Thoracic aorta (tissue), 2 donors: ENCODE data around the gene UROS. TPM values are rescaled to one million over a fixed set of nuclear protein-coding genes. Genes with fewer than 3 reads are reported as not detected.

Source experiments
- ATAC-seq: fragments of 150-250 bp; one replicate; pipeline ENCODE4 v1.8.0; 2017; ENCODE audit warnings: low read depth; ENCODE audit not compliant: insufficient number of reproducible peaks, low FRiP score
- DNase-seq: peaks from one replicate; pipeline ENCODE4 v3.0.0-alpha.2; 2020; ENCODE audit warnings: low spot score
- H3K27ac ChIP-seq, 2 donors: fragments of 200-600 bp; sonication (generic); 1 replicate in 1 of 2; 2 replicates in 1 of 2; pipeline ENCODE4 v1.5.1; 2016; ENCODE audit warnings: mild to moderate bottlenecking in 2 of 2, moderate library complexity in 2 of 2
- H3K27me3 ChIP-seq: fragments of 200-600 bp; sonication (generic); replicated peaks from 2 replicates; pipeline ENCODE4 v1.6.0; 2016; ENCODE audit warnings: mild to moderate bottlenecking; ENCODE audit not compliant: insufficient read depth
- H3K36me3 ChIP-seq: fragments of 200-600 bp; sonication (generic); one replicate; pipeline ENCODE4 v1.5.1; 2016
- H3K4me1 ChIP-seq, 2 donors: fragments of 200-600 bp; sonication (generic); 1 replicate in 1 of 2; 2 replicates in 1 of 2; pipeline versions ENCODE4 v1.5.1 to v1.6.0; 2016; ENCODE audit warnings: low read depth in 2 of 2, mild to moderate bottlenecking in 1 of 2; ENCODE audit not compliant: control insufficient read depth in 1 of 2
- H3K4me3 ChIP-seq: fragments of 200-600 bp; sonication (generic); 2 replicates; pipeline ENCODE4 v1.5.1; 2016; ENCODE audit warnings: mild to moderate bottlenecking
- H3K9me3 ChIP-seq: fragments of 200-600 bp; sonication (generic); 2 replicates; pipeline ENCODE4 v1.5.1; 2016
- total RNA-seq, 2 donors: library from RNA; depleted of rRNA; stranded (reverse); fragments of >200 nt; gene quantifications; one replicate each; pipeline versions ENCODE4 v1.1.0 to v1.2.3, GENCODE V29; 2016
- TF ChIP-seq, protein P1 (sequence below): fragments of 200-600 bp; sonication (generic); IDR thresholded peaks from one replicate; pipeline ENCODE4 v1.5.1; 2019; ENCODE audit warnings: antibody characterized with exemption

The UROS gene
- total RNA-seq, 2 donors from 2014 or later = 25.5 to 34.3 TPM

GRCh38 chr10:125828311-125828710 is 5.3 kb upstream of the UROS start:
- H3K36me3 ChIP-seq = peaks cover 18% of the 10 kb centered on the region
- no peak overlapping the region for H3K4me3 ChIP-seq
- no peaks in the 10 kb centered on the region for H3K27me3 ChIP-seq
- H3K4me1 ChIP-seq = peaks cover 9 to 23% of the 10 kb centered on the region in 2 donors
- no peaks in the 10 kb centered on the region for H3K9me3 ChIP-seq
- no peak overlapping the region for H3K27ac ChIP-seq
- ATAC-seq = no peak
- TF ChIP-seq, protein P1, sequence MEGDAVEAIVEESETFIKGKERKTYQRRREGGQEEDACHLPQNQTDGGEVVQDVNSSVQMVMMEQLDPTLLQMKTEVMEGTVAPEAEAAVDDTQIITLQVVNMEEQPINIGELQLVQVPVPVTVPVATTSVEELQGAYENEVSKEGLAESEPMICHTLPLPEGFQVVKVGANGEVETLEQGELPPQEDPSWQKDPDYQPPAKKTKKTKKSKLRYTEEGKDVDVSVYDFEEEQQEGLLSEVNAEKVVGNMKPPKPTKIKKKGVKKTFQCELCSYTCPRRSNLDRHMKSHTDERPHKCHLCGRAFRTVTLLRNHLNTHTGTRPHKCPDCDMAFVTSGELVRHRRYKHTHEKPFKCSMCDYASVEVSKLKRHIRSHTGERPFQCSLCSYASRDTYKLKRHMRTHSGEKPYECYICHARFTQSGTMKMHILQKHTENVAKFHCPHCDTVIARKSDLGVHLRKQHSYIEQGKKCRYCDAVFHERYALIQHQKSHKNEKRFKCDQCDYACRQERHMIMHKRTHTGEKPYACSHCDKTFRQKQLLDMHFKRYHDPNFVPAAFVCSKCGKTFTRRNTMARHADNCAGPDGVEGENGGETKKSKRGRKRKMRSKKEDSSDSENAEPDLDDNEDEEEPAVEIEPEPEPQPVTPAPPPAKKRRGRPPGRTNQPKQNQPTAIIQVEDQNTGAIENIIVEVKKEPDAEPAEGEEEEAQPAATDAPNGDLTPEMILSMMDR = no peak
- no peak for DNase-seq

DNA sequence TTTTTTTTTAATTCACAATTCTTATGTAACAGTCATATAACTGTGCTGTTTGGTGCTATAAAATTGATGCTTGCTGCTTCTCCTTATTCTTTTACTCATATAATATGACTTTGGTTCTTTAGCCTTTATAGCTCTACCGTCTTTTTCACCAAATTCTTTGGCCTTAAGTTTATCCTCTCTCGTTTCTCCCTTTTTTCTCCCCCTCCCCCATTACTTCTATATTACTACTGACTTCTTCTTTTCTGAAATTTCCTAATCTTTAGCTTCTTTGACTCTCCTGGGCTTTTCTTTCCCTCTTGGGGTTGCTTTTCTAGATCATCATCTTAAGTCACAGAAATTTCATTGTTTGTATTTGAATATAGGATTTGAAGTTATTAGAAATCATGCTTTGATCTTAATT is 4.1 kb upstream of the UROS start:
- Histone ChIP-seq H3K4me3 (no peak overlapping the region), H3K36me3 (peaks cover 18% of the 10 kb centered on the region), H3K27me3 (no peaks in the 10 kb centered on the region), H3K4me1 (peaks cover 12 to 27% of the 10 kb centered on the region in 2 donors), H3K27ac (no peak overlapping the region), H3K9me3 (no peaks in the 10 kb centered on the region)
- DNase-seq = no peak
- no peak for ATAC-seq
- TF ChIP-seq, protein P1 = no peak

GRCh38 chr10:125824736-125825135 is 1.7 kb upstream of the UROS start:
- peak overlapping the region; percentile 89 for H3K4me3 ChIP-seq
- no peaks in the 10 kb centered on the region for H3K27me3 ChIP-seq
- H3K4me1 ChIP-seq = peaks cover 16 to 37% of the 10 kb centered on the region in 2 donors
- H3K36me3 ChIP-seq = peaks cover 13% of the 10 kb centered on the region
- no peak overlapping the region for H3K27ac ChIP-seq
- ATAC-seq (no peak), DNase-seq (no peak)
- H3K9me3 ChIP-seq = no peaks in the 10 kb centered on the region
- TF ChIP-seq, protein P1 = no peak

DNA sequence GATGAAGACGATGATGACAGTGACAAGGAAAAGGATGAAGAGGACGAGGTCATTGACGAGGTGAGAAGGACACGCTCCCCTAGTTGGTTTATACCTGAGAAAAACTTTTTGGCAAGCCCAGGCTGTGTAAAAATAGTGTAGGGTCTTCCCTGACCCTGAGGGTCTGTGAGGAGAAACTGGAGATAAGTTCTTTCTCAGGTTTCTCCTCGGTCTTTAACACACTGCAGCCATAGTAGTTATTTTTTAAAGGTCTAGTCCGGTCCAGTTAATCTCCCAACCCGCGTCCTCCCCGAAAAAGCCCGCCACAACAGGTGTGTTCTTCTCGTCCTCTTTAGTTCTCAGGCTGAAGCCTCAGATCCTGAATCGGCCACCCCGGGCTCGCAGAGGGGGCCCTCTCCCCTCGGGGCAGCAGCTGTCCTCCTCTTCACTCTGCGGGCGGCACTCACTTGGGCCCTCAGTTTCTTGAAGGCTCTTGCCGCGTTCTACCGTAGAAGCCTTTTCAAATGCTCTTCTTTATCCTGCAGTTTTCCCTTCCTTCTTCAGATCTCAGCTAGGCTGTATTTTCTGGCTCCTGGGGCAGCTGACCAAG is 699 bp upstream of the UROS start:
- Histone ChIP-seq H3K4me1 (peaks cover 16 to 37% of the 10 kb centered on the region in 2 donors), H3K9me3 (no peaks in the 10 kb centered on the region), H3K36me3 (peaks cover 7% of the 10 kb centered on the region), H3K27ac (peak overlapping the region; percentile 66 to 91), H3K4me3 (peak overlapping the region; percentile 89), H3K27me3 (no peaks in the 10 kb centered on the region)
- ATAC-seq (no peak), DNase-seq (no peak)
- TF ChIP-seq, protein P1 = no peak

DNA sequence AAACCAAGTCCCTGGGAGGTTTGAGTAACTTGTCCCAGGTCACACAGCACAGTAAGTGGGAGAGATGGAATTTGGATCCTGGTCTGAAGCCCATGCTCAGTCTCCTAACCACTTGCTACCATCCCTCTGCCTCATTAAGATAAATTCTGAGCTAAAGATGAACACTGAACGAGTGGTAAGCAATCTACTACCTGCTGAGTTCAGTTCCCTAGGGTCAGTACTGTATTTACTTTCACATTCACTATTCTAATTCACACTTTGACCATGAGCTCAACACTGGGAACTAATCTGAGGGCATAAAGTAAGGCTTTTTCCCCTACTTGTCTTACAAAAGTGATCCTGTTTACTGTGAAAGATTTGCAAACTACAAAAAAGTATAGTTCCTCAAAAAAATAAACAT is 2.4 kb downstream of the UROS start:
- Histone ChIP-seq H3K36me3 (peaks cover 2% of the 10 kb centered on the region), H3K4me3 (no peak overlapping the region), H3K4me1 (peaks cover 16 to 33% of the 10 kb centered on the region in 2 donors), H3K27ac (no peak overlapping the region), H3K9me3 (no peaks in the 10 kb centered on the region), H3K27me3 (no peaks in the 10 kb centered on the region)
- TF ChIP-seq, protein P1 = no peak
- no peak for DNase-seq
- no peak for ATAC-seq
